Ureter (tissue), 1 donor: ENCODE results near the gene BLVRB. TPM values are rescaled to one million over a fixed set of nuclear protein-coding genes. Genes with fewer than 3 reads are reported as not detected.
"Not testable (repeated sequence)": the region's sequence is repeated elsewhere in the genome, so short reads cannot be mapped to it uniquely, and the experiment has no call there.

ENCODE experiments used
- DNase-seq: peaks from one replicate; pipeline ENCODE4 v3.0.0-alpha.2; 2020; ENCODE audit warnings: low spot score
- total RNA-seq: library from RNA; stranded (reverse); gene quantifications from one replicate; pipeline ENCODE4 v1.2.4, GENCODE V29; 2023
- donor health status: DM: yes; HTN: yes; CAD: no.

The BLVRB gene
- total RNA-seq, 1 donor from 2014 or later = 62.6 TPM

GRCh38 chr19:40489882-40490230 is 24.3 kb upstream of the BLVRB start:
- no peak for DNase-seq

GRCh38 chr19:40486017-40486416 is 20.5 kb upstream of the BLVRB start:
- no peak for DNase-seq

DNA sequence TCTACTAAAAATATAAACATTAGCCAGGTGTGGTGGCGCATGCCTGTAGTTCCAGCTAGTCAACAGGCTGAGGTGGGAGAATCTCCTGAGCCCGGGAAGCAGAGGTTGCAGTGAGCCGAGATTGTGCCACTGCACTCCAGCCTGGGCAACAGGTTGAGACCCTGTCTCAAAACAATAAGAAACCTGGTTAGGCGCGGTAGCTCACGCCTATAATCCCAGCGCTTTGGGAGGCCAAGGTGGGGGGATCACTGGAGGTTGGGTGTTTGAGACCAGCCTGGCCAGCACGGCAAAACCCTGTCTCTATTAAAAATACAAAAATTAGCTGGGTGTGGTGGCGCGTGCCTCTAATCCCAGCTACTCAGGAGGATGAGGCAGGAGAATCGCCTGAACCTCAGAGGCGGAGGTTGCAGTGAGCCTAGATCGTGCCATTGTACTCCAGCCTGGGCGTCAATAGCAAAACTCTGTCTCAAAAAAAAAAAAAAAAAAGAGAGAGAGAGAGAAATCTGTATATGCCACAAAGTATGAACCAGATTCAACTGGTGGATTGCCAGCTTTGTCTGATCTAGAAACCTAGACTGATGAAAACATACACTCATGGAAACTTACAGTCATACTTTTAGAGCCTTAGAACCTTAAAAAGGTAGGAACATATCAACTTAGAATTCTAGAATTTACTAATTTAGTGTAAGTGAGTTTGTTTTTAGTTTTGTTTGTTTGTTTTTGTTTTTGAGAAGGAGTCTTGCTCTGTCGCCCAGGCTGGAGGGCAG is 10.5 kb upstream of the BLVRB start:
- DNase-seq = not testable (repeated sequence)

GRCh38 chr19:40474737-40475136 is 9.2 kb upstream of the BLVRB start:
- no peak for DNase-seq

GRCh38 chr19:40472516-40472915 is 7.0 kb upstream of the BLVRB start:
- no peak for DNase-seq

- DNase-seq = no peak
Measured at GRCh38 chr19:40471111-40471510, 5.6 kb upstream of the BLVRB start.

- DNase-seq = no peak
Measured at GRCh38 chr19:40469011-40469410, 3.5 kb upstream of the BLVRB start.

- DNase-seq = peak; percentile 58
Measured at GRCh38 chr19:40466985-40467734, 1.6 kb upstream of the BLVRB start, which contains the start of gene SPTBN4. SPTBN4 (plus strand) TSS chr19:40467001; CDS start chr19:40472622, 5,621 bp downstream.

DNA sequence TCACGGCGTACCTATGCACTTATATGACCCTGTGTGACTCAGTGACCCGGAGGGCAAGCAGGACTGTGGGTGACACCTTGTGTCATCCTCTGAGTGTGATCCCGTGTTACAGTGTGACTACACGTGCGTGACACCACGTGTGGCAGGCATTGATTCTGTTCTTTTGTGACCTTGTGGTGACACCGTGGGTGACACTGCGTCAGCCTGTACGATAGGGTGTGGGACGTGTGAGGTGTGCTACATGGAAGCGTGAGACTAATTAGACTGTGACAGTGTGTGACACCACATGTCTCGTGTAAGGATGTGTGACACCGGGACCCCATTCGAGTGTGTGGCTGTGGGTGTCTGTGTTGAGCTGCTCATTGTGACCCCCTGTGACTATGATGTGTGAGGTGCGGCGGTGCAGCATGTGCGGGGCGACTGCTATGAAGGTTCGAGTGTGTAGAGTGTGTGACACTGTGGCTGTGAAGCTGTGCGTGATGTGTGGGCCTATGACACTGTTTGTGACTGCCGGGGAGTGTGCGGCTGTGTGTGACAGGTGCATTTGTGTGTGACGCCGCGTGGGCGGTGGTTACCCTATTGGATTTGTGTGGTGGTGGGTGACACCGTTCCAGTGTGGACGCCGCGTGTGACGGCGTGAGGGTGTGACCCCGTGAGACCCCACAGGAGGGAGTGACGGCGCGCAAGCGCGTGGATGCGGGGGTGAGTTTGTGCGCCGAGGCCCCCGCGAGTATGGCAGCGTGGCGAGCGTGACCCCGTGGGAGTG is 857 bp upstream of the BLVRB start:
- DNase-seq = no peak

- DNase-seq = no peak
Measured at GRCh38 chr19:40465025-40465556, 454 bp downstream of the BLVRB start.

DNA sequence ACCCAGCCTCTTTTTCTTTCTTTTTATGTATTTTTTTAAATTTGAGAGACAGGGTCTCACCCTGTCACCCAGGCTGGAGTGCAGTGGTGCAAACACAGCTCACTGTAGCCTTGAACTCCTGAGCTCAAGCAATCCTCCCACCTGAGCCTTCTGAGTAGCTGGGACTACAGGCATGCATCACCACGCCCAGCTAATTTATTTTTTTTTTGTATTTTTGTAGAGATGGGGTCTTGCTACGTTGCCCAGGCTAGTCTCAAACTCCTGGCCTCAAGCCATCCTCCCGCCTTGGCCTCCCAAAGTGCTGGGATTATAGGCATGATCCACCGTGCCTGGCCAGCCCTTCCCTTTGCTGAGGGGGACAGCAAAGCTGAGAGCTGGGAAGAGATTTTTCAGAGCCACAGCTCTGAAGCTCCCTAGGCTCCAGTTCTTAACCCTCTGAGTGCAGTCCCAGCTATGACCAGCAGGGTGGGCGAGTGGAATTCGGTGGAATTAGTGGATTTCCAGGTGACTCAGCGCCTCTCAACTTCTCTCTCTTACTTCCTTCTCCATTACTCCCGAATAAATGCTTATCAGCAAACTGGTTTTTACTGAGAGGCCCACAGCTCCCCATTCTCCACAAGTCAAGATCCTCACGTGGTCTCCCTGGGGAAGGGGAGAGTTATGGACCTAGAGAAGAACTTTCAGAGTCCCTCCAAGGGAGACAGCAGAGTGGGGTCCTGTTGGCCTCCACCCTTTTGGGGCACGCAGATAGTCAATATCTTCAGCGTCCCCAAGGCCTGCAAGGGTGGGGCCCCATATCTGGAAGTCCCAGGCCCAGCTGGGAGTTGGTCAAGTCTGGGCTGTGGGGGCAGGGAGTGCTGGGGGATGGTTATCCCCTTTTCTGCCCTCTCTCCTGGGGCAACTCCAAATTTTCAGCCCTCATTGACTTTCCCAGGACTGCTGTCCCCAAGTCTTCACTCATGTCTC is 1.2 kb downstream of the BLVRB start:
- DNase-seq = peak; percentile 91

DNA sequence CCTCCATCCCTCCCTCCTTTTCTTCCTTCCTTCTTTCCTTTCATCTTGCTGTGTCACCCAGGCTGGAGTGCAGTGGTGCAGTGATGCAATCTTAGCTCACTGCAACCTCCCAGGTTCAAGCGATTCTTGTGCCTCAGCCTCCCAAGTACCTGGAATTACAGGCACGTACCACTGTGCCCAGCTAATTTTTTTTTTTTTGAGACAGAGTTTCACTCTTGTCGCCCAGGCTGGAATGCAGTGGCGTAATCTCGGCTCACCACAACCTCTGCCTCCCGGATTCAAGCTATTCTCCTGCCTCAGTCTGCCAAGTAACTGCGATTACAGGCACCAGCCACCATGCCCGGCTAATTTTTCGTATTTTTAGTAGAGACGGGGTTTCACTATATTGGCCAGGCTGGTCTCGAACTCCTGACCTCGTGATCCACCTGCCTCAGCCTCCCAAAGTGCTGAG is 1.9 kb downstream of the BLVRB start:
- DNase-seq = not testable (repeated sequence)

DNA sequence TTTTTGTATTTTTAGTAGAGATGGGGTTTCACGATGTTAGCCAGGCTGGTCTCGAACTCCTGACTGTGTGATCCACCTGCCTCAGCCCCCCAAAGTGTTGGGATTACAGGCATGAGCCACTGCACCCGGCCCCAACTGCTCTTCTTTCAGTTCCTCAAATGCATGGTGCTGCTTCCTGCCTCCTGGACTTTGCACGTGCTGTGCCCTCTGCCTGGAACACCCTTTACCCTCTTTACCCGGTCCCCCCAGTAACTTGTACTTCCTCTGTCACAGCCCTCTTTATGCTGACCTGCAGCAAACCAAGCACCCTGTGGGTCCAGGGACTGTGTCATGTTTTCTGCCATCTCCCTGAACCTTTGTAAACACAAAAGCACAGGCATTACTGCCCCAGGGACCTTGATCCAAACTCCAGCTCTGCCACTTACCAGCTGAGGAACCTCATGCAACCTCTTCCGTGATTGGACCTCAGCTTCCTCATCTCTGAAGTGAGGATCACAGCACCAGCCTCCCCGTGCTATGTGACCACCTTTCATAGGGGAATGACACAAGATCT is 3.8 kb downstream of the BLVRB start:
- DNase-seq = no peak

GRCh38 chr19:40460185-40460584 is 5.4 kb downstream of the BLVRB start:
- no peak for DNase-seq

DNA sequence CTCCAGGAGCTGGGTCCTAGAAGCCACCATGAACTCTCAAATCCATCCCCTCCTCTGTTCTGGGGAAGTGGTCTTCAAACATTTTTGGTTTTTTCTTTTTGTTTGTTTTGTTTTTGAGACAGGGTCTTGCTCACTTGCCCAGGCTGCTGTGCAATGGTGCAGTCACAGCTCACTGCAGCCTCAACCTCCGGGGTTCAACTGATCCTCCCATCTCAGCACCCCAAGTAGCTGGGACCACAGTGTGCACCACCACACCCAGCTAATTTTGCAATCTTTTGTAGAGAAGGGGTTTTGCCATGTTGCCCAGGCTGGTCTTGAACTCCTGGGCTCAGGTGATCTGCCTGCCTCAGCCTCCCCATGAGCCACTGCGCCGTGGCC is 7.0 kb downstream of the BLVRB start:
- DNase-seq = no peak

GRCh38 chr19:40457953-40458596 is 7.5 kb downstream of the BLVRB start:
- no peak for DNase-seq

GRCh38 chr19:40457048-40457447 is 8.5 kb downstream of the BLVRB start:
- DNase-seq = no peak

- DNase-seq = not testable (repeated sequence)
Measured at GRCh38 chr19:40453943-40454342, 11.6 kb downstream of the BLVRB start.

GRCh38 chr19:40453151-40453735 is 12.3 kb downstream of the BLVRB start:
- no peak for DNase-seq

DNA sequence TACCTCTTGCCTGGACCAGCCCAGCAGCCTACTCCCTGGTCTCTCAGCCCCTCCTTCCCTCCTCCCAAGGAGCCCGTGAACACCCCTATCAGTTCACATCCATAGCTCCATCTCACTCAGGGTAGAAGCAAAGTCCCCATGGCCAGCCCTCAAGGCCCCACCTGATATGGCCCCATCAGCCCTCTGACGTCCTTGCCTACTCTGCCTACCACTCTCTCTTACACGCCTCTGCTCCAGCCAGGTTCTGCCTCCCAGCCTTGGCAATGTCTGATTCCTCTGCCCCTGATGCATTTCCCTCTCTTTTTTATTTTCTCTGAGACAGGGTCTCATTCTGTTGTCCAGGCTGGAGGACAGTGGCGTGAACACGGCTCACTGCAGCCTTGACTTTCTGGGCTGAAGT is 13.5 kb downstream of the BLVRB start:
- no peak for DNase-seq
